Parathyroid adenoma (tissue), 2 donors: ENCODE measurements around the gene AXIN2.

Experiments used
- H2AFZ ChIP-seq: fragments of 300-600 bp; sonication (generic); one replicate; pipeline ENCODE4 v1.7.0; 2017; ENCODE audit warnings: antibody characterized with exemption, mild to moderate bottlenecking
- H3K27ac ChIP-seq: fragments of 300-600 bp; sonication (generic); one replicate; pipeline ENCODE4 v1.7.0; 2017
- H3K27me3 ChIP-seq: fragments of 300-600 bp; sonication (generic); one replicate; pipeline ENCODE4 v1.7.0; 2017; ENCODE audit warnings: low read length; ENCODE audit not compliant: control insufficient read depth, insufficient read depth
- H3K36me3 ChIP-seq: fragments of 300-600 bp; sonication (generic); one replicate; pipeline ENCODE4 v1.7.0; 2017; ENCODE audit warnings: low read length; ENCODE audit not compliant: control insufficient read depth, insufficient read depth
- H3K4me1 ChIP-seq: fragments of 300-600 bp; sonication (generic); one replicate; pipeline ENCODE4 v1.7.0; 2017; ENCODE audit warnings: control low read depth
- H3K4me2 ChIP-seq: fragments of 300-600 bp; sonication (generic); one replicate; pipeline ENCODE4 v1.7.0; 2017; ENCODE audit warnings: low read length
- H3K4me3 ChIP-seq: fragments of 300-600 bp; sonication (generic); one replicate; pipeline ENCODE4 v1.7.0; 2017; ENCODE audit warnings: low read depth, low read length
- H3K79me2 ChIP-seq: fragments of 300-600 bp; sonication (generic); one replicate; pipeline ENCODE4 v1.7.0; 2017; ENCODE audit warnings: control low read depth
- H3K9ac ChIP-seq: fragments of 300-600 bp; sonication (generic); one replicate; pipeline ENCODE4 v1.7.0; 2017; ENCODE audit warnings: mild to moderate bottlenecking
- H3K9me3 ChIP-seq: fragments of 300-600 bp; sonication (generic); one replicate; pipeline ENCODE4 v1.7.0; 2017; ENCODE audit warnings: low read length; ENCODE audit not compliant: control insufficient read depth
- CTCF ChIP-seq: fragments of 300-600 bp; sonication (generic); IDR thresholded peaks from one replicate; pipeline ENCODE4 v1.7.0; 2017; ENCODE audit warnings: antibody characterized with exemption, mild to moderate bottlenecking
- donor health status: primary hyperparathyroidism.

AXIN2 gene

GRCh38 chr17:65595071-65595656 lies 33.7 kb upstream of the AXIN2 start:
- no peak for TF ChIP-seq CTCF
- Histone ChIP-seq H3K27me3 (no peaks in the 10 kb centered on the region), H3K9me3 (no peaks in the 10 kb centered on the region), H3K27ac (no peak overlapping the region), H3K4me1 (no peaks in the 10 kb centered on the region), H3K79me2 (no peaks in the 10 kb centered on the region), H3K4me3 (no peak overlapping the region), H3K4me2 (no peak overlapping the region), H3K36me3 (no peaks in the 10 kb centered on the region), H3K9ac (no peak overlapping the region), H2AFZ (no peak overlapping the region)

- H3K9me3 ChIP-seq: no peaks in the 10 kb centered on the region
- no peaks in the 10 kb centered on the region for H3K4me1 ChIP-seq
- no peak overlapping the region for H3K9ac ChIP-seq
- no peak for TF ChIP-seq CTCF
- no peak overlapping the region for H3K4me2 ChIP-seq
- H3K36me3 ChIP-seq: no peaks in the 10 kb centered on the region
- H3K27ac ChIP-seq: no peak overlapping the region
- H3K79me2 ChIP-seq: no peaks in the 10 kb centered on the region
- H3K27me3 ChIP-seq: no peaks in the 10 kb centered on the region
- no peak overlapping the region for H2AFZ ChIP-seq
- H3K4me3 ChIP-seq: no peak overlapping the region
Observed at GRCh38 chr17:65593855-65594845, 32.7 kb upstream of the AXIN2 start.

- peaks cover 2% of the 10 kb centered on the region for H3K4me1 ChIP-seq
- H2AFZ ChIP-seq: no peak overlapping the region
- H3K27ac ChIP-seq: no peak overlapping the region
- no peak for TF ChIP-seq CTCF
- H3K9me3 ChIP-seq: no peaks in the 10 kb centered on the region
- no peak overlapping the region for H3K4me2 ChIP-seq
- no peaks in the 10 kb centered on the region for H3K36me3 ChIP-seq
- no peak overlapping the region for H3K4me3 ChIP-seq
- no peaks in the 10 kb centered on the region for H3K79me2 ChIP-seq
- H3K27me3 ChIP-seq: no peaks in the 10 kb centered on the region
- H3K9ac ChIP-seq: no peak overlapping the region
Observed at GRCh38 chr17:65593092-65593854, 31.8 kb upstream of the AXIN2 start.

- Histone ChIP-seq H3K4me1 (peaks cover 6% of the 10 kb centered on the region), H3K4me3 (no peak overlapping the region), H2AFZ (no peak overlapping the region), H3K36me3 (no peaks in the 10 kb centered on the region), H3K9me3 (no peaks in the 10 kb centered on the region), H3K27me3 (no peaks in the 10 kb centered on the region), H3K27ac (no peak overlapping the region), H3K4me2 (no peak overlapping the region), H3K79me2 (no peaks in the 10 kb centered on the region), H3K9ac (no peak overlapping the region)
- TF ChIP-seq CTCF: no peak
Observed at GRCh38 chr17:65592125-65592965, 30.9 kb upstream of the AXIN2 start.
